Measurements from ENCODE around the gene INTS12. TPM values are rescaled to one million over a fixed set of nuclear protein-coding genes. Genes with fewer than 3 reads are reported as not detected.

Gene INTS12
- total and polyA plus RNA-seq, 2 experiments from 2014 or later = 16.5 to 24.6 TPM

- TF ChIP-seq EZH2phosphoT487 (IDR thresholded peaks at IDR 0.05; ENCODE audit: insufficient read depth, low read depth) = no peak
- TF ChIP-seq EZH2 (IDR thresholded peaks at IDR 0.05; ENCODE audit: insufficient read depth, poor library complexity, severe bottlenecking) = no peak
- Histone ChIP-seq H3K4me2 (ENCODE audit: unreplicated experiment) (no peak overlapping the region), H2AFZ (no peak overlapping the region), H4K20me1 (ENCODE audit: insufficient read depth) (no peaks in the 10 kb centered on the region), H3K79me2 (ENCODE audit: insufficient read depth) (no peaks in the 10 kb centered on the region), H3F3A (ENCODE audit: insufficient read depth) (no peaks in the 10 kb centered on the region), H3K9ac (no peak overlapping the region), H3K9me3 (ENCODE audit: low read depth) (no peaks in the 10 kb centered on the region), H3K9me2 (ENCODE audit: insufficient read depth) (no peaks in the 10 kb centered on the region), H3K4me3 (no peak overlapping the region), H3K36me3 (ENCODE audit: low read depth) (no peaks in the 10 kb centered on the region), H3K27me3 (replicated peaks; ENCODE audit: insufficient read depth) (peaks cover 7% of the 10 kb centered on the region; the same call in 1 of the 2 replicates), H3K27ac (no peak overlapping the region), H3K4me1 (ENCODE audit: insufficient read depth) (0 out of 2 replicates have a peak, but pooled peaks cover 3% of the 10 kb centered on the region)
- WGBS, 2 experiments (ENCODE audit: low coverage in 1 of 2, low lambda C conversion rate in 2 of 2, missing lambda C conversion rate in 2 of 2) = 0% methylated on average over 1 of the region's 1 CpG
- in situ Hi-C loops (cut with MboI) = no loop called here
- no peak for DNase-seq
Observed at GRCh38 chr4:105634402-105635080, 73.9 kb downstream of the INTS12 start.

- Histone ChIP-seq H3K27ac (no peak overlapping the region), H3K79me2 (ENCODE audit: insufficient read depth) (no peaks in the 10 kb centered on the region), H4K20me1 (ENCODE audit: insufficient read depth) (no peaks in the 10 kb centered on the region), H3K27me3 (replicated peaks; ENCODE audit: insufficient read depth) (peaks cover 10% of the 10 kb centered on the region; the same call in 1 of the 2 replicates), H3K9me3 (ENCODE audit: low read depth) (no peaks in the 10 kb centered on the region), H3F3A (ENCODE audit: insufficient read depth) (no peaks in the 10 kb centered on the region), H2AFZ (no peak overlapping the region), H3K9me2 (ENCODE audit: insufficient read depth) (no peaks in the 10 kb centered on the region), H3K9ac (no peak overlapping the region), H3K36me3 (ENCODE audit: low read depth) (no peaks in the 10 kb centered on the region), H3K4me3 (no peak overlapping the region), H3K4me1 (ENCODE audit: insufficient read depth) (0 out of 2 replicates have a peak, but pooled peaks cover 3% of the 10 kb centered on the region), H3K4me2 (ENCODE audit: unreplicated experiment) (no peak overlapping the region)
- 15 to 36% methylated on average over 3 of the region's 3 CpGs for WGBS, 2 experiments (ENCODE audit: low coverage in 1 of 2, low lambda C conversion rate in 2 of 2, missing lambda C conversion rate in 2 of 2)
- no peak for DNase-seq
- in situ Hi-C loops (cut with MboI) = no loop called here
- TF ChIP-seq EZH2 (IDR thresholded peaks at IDR 0.05; ENCODE audit: insufficient read depth, poor library complexity, severe bottlenecking) (no peak), EZH2phosphoT487 (IDR thresholded peaks at IDR 0.05; ENCODE audit: insufficient read depth, low read depth) (no peak)
Observed at GRCh38 chr4:105633241-105633640, 75.2 kb downstream of the INTS12 start.

Other genes starting within 250 kb of the INTS12 start
- gene PPA2, start 234.6 kb downstream of the INTS12 start, total RNA-seq (2014; rRNA removed; shearing (Covaris generic)) = 37.5 and 64.9 TPM in 2 replicates
- 114 and 116 TPM in 2 replicates for gene PPA2, start 234.6 kb downstream of the INTS12 start, polyA plus RNA-seq (2016; fragmentation: Nextera tagmentation; extraction: Ambion mirVana)
- not detected in 2 replicates for gene ARHGEF38, start 156.1 kb downstream of the INTS12 start, total RNA-seq (2014; rRNA removed; shearing (Covaris generic))
- not detected in 2 replicates for gene ARHGEF38, start 156.1 kb downstream of the INTS12 start, polyA plus RNA-seq (2016; fragmentation: Nextera tagmentation; extraction: Ambion mirVana)
- 5.7 and 6.7 TPM in 2 replicates for gene GSTCD, start 95 bp upstream of the INTS12 start, total RNA-seq (2014; rRNA removed; shearing (Covaris generic))
- 2.9 and 3.4 TPM in 2 replicates for gene GSTCD, start 95 bp upstream of the INTS12 start, polyA plus RNA-seq (2016; fragmentation: Nextera tagmentation; extraction: Ambion mirVana)
- gene NPNT, start 186.8 kb upstream of the INTS12 start, total RNA-seq (2014; rRNA removed; shearing (Covaris generic)) = not detected in 2 replicates
- 0.05 TPM in 1 of 2 replicates, not detected in the other for gene NPNT, start 186.8 kb upstream of the INTS12 start, polyA plus RNA-seq (2016; fragmentation: Nextera tagmentation; extraction: Ambion mirVana)